ENCODE results near the gene PPP1R1A.

GRCh38 chr12:54549774-54550451, 38.5 kb downstream of the PPP1R1A start:
- TF ChIP-seq CTCF (IDR thresholded peaks at IDR 0.05) (no peak), EZH2 (IDR thresholded peaks at IDR 0.05; ENCODE audit: borderline replicate concordance, insufficient read depth, low read depth, low read length, poor library complexity, severe bottlenecking) (no peak)

Measured in B cell (primary cell).